SK-N-SH treated with all-trans-retinoic acid at 6 μM for 48 hours (cell line): Measurements from ENCODE around the gene KLHL34.

ENCODE experiments used
- ARNTL ChIP-seq: fragments of 450-650 bp; formaldehyde crosslinking; IDR thresholded peaks from 2 replicates; pipeline ENCODE4 v1.5.0; 2020; ENCODE audit warnings: low read depth, mild to moderate bottlenecking, moderate library complexity, borderline replicate concordance
- CREB5 ChIP-seq: fragments of 250-450 bp; sonication (Bioruptor Pico); IDR thresholded peaks from 2 replicates; pipeline ENCODE4 v1.5.1; 2020; ENCODE audit warnings: low read depth, mild to moderate bottlenecking, moderate library complexity
- CSDC2 ChIP-seq: fragments of 250-450 bp; sonication (Bioruptor Pico); IDR thresholded peaks from 2 replicates; pipeline ENCODE4 v1.5.0; 2020; ENCODE audit warnings: mild to moderate bottlenecking, moderate library complexity
- CSRNP3 ChIP-seq: fragments of 250-450 bp; sonication (Bioruptor Pico); IDR thresholded peaks from 2 replicates; pipeline ENCODE4 v1.5.1; 2021; ENCODE audit warnings: mild to moderate bottlenecking, moderate library complexity
- ESRRG ChIP-seq: fragments of 250-450 bp; sonication (Bioruptor Pico); IDR thresholded peaks from 2 replicates; pipeline ENCODE4 v1.6.1; 2021; ENCODE audit warnings: mild to moderate bottlenecking
- ISL1 ChIP-seq: fragments of 250-450 bp; sonication (Bioruptor Pico); IDR thresholded peaks from 2 replicates; pipeline ENCODE4 v2.1.2; 2022; ENCODE audit warnings: mild to moderate bottlenecking, moderate library complexity
- OSR1 ChIP-seq: fragments of 250-450 bp; sonication (Bioruptor Pico); IDR thresholded peaks from 2 replicates; pipeline ENCODE4 v1.8.0; 2022; ENCODE audit warnings: moderate library complexity, mild to moderate bottlenecking, inconsistent platforms
- PATZ1 ChIP-seq: fragments of 250-450 bp; sonication (Bioruptor Pico); IDR thresholded peaks from 2 replicates; pipeline ENCODE4 v1.8.0; 2020; ENCODE audit warnings: mild to moderate bottlenecking, moderate library complexity, borderline replicate concordance
- PPARA ChIP-seq: fragments of 250-450 bp; sonication (Bioruptor Pico); IDR thresholded peaks from 2 replicates; pipeline ENCODE4 v1.5.0; 2020; ENCODE audit warnings: mild to moderate bottlenecking, borderline replicate concordance
- RARB ChIP-seq: fragments of 250-450 bp; sonication (Bioruptor Pico); IDR thresholded peaks from 2 replicates; pipeline ENCODE4 v1.8.0; 2021; ENCODE audit warnings: mild to moderate bottlenecking, moderate library complexity
- SNAI2 ChIP-seq: fragments of 250-450 bp; sonication (Bioruptor Pico); IDR thresholded peaks from 2 replicates; pipeline ENCODE4 v1.5.0; 2020; ENCODE audit warnings: mild to moderate bottlenecking, moderate library complexity
- TOX ChIP-seq: fragments of 250-450 bp; sonication (Bioruptor Pico); IDR thresholded peaks from 2 replicates; pipeline ENCODE4 v1.8.0; 2021; ENCODE audit warnings: mild to moderate bottlenecking, moderate library complexity, borderline replicate concordance
- TSHZ2 ChIP-seq: fragments of 250-450 bp; sonication (Bioruptor Pico); IDR thresholded peaks from 2 replicates; pipeline ENCODE4 v1.5.0; 2020; ENCODE audit warnings: mild to moderate bottlenecking, moderate library complexity
- ZFP30 ChIP-seq: fragments of 450-650 bp; formaldehyde crosslinking; IDR thresholded peaks from 2 replicates; pipeline ENCODE4 v1.5.0; 2022; ENCODE audit warnings: mild to moderate bottlenecking, moderate library complexity

- TF ChIP-seq TSHZ2 (CRISPR knock-in tag) (no peak), PATZ1 (CRISPR knock-in tag) (no peak), ARNTL (CRISPR knock-in tag) (no peak), RARB (CRISPR knock-in tag) (no peak), TOX (CRISPR knock-in tag) (no peak), CREB5 (CRISPR knock-in tag) (no peak), PPARA (CRISPR knock-in tag) (no peak), ZFP30 (CRISPR knock-in tag) (no peak), CSRNP3 (CRISPR knock-in tag) (no peak), SNAI2 (CRISPR knock-in tag) (no peak), ESRRG (CRISPR knock-in tag) (no peak), OSR1 (CRISPR knock-in tag) (no peak), CSDC2 (no peak), ISL1 (CRISPR knock-in tag) (no peak)
These were observed 2.0 kb upstream of the KLHL34 start for GRCh38 chrX:21660156-21660555.
